Stimulated activated CD4-positive, alpha-beta T cell treated with anti-CD3 and anti-CD28 coated beads, Interleukin-4, amount 100 ng/mL, for 48 hours (primary cell): Measurements from ENCODE around the gene TNIP3.
"Not testable (repeated sequence)": the region's sequence is repeated elsewhere in the genome, so short reads cannot be mapped to it uniquely, and the experiment has no call there.

Experiments
- DNase-seq, 2 donors: peaks; one replicate each; pipeline ENCODE4 v3.0.0-alpha.2; 2020; ENCODE audit warnings: low read depth in 2 of 2

The TNIP3 gene

DNA sequence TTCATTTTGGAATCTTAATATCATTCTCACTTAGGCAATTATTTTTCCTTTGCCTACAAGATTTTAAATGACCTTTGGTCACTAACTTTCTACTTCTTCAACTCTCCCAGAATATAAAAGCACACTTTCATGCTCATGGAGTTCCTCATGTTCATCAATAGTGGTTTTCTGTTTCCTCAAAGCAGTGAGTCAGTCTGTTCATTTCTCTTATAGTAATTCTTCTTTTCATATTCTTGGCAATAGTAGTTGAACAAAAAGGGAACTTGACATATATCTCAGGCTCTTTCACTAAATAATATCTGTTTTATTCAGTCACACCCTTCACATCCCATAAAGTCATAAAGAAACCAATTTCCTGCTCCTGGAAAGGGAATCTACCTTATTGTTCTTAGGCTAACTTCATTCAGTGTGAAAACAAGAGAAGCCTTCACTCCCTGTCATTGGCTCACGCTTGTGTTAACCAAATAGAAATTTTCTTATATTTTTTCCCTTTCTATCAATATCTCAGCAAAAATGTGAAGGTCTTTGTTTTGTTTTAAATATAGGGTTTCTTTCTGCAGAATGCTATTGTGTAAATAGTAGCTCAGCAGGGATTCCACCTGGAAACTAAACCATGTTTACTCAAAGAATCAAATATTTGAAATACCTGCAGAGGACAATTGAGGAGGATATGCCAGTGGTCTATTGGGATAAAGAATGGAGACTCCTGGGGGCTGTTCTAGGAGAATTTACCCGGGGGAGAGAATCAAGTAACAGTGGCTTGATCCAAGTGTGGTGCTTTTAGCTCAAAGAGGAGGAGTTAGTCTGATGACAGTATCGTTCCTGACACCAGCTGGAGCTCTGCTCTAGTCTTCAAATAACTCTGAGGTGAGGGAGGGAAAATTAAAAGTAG, 13.4 kb upstream of the TNIP3 start:
- DNase-seq: no peak

DNA sequence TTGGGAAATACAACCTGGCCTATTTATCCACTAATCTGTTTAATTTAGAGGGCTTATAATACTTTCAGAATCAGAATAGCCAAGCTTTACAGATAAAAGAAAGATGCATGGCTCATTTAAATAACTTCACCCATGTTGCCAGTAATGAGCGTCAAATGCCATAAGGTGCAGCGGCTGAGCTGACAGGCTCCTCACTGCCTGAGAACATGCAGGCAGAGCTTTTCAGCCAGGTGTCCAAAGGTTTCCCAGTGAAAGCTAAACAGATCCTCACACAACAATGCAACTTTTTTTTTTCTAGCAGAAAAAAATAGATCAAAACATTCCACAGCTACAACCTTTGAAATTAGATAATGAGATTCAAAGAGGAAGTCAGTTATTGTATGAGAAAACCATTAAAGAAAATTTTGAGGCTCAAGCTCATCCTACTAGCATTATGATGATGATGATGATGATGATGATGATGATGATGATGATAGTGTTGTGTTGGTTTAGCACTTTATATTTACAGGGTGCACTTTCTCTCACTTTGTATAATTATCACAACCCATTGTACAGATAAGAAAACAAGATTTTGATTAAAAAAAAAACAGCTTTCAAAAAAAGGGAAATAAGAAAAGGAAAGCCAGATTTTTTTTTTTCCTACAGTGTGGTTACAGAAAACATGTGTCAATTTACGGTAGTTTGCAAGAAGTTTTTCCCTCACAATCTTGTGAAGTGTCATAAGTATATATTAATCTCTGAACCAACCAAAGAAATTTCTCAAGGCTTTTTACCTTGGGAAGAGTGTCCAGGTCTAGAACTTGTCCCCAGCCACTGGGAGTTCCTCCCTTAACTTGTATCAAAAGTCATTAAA, 12.2 kb upstream of the TNIP3 start:
- no peak for DNase-seq

DNA sequence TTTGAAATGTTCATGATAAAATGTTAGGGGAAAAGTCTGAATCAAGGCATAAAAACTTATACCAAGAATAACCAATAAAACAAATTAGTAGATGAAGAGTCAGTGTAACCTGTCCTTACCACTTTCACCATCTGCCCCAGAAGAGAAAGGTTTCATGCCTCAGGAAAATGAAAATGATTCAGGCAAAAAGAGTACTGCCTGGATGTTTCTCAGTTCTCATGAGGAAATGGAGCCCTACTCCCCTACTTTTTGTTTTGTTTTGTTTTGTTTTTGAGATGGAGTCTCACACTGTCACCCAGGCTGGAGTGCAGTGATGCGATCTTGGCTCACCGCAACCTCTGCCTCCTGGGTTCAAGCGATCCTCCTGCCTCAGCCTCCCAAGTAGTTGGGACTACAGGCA, 7.4 kb upstream of the TNIP3 start:
- DNase-seq: not testable (repeated sequence)

DNA sequence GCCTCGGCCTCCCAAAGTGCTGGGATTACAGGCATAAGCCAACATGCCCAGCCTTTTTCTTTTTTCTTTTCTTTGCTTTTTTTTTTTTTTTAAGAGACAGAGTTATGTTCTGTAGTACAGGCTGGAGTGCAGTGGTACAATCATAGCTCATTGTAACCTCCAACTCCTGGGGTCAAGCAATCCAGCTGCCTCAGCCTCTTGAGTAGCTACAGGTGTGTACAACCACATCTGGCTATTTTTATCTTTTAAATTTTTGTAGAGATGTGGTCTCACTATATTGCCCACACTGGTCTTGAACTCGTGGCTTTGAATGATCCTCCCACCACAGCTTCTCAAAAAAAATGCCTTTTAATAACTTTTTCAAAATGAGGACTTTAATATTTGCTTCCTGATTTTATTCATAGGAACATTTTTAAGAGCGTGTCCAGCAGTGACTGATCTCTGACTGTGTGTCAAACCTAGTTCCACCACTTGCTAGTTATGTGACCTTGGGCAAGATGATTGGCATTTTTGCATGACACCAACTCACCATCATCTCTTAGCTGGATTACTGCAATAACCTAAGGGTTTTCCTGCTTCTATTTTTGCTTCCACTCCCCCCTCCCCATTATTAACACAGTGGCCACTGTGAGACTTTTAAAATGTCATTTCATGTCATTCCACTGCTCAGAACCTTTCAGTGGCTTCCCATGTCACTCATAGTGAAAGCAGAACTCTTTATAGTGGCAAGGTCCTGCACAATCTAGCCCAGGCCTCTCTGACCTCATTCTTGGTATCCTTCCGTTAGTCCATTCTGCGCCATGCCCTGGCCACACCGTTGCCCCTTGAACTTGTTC, 4.5 kb upstream of the TNIP3 start:
- DNase-seq: no peak

DNA sequence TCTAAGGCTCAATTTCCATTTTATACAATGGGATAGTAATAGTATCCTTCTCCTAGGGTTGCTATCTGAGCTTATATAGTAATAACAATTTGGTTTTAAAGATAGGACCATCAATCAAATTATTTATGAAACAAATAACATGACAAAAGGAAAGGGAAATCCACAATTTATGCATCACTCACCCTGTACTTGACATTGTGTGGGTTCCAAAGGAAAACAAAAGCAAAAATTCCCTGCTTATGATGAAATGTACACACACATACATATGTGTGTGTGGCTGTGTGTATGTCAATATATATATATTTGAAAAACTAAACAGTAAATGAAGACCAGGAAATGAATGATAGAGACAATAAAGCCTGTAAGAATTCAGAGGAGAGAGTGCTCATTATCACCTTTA, 2.9 kb upstream of the TNIP3 start:
- no peak for DNase-seq

DNA sequence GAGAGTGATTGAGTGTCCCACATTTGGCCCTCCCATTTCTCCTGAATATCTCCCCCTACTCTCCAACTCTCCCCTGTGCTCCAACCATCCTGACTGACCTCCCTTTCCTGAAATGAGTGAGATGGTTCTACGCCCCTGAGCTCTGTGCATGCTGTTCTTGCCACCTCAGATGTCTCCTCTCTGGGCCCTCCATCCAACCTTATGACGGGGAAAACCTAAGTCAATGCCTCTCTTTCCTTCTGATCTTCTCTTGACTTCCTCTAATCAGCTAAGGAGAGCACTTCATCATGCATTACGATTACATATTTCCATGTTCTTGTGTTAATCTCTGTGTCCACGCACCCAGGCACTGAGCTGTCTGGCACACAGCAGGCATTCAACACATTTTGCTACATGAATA, 1.1 kb upstream of the TNIP3 start:
- DNase-seq: no peak

DNA sequence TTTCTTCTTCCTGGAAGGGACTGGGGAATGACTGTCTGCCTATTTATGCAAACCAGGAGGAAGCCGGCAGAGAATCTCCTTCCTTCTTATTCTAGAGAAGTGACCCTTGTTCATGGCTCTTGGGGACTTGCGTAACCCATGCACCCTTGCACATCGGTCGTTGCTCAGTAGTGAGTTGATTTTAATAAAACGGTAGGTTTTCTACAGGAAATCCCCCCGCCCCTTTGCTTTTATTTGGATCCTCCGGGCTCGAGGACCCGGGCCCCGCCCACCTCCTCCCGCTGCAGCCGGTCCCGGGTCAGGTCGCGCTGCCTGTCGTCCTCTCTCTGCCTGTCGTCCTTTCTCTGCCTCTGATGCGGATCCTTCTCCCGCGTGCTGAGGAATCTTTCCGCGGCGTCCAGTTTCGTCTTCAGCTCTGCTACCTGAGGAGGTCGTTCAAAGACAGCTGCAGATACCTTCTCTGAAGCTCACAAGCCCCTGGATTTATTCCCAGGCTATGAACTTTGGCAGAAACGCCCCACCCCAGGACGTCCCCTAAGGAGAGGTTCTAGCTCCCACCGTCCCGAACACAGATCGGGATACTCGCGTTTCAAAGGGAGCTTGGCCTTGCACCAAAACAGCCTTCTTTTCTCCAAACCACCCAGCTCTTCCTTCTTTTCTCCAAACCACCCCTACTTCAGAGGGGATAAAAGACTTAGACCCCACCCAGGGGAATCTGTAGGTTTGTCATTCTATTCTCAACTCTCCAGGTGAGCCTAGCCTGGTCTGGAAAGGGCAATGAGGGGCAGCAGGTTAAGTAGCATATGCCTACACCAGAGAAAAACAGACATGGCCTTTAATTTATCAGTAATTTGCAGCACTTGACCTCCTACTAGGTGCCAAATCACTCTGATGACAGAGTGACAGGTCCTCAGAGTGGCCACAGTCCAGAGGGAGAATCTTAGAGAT, 7.0 kb downstream of the TNIP3 start:
- no peak for DNase-seq

DNA sequence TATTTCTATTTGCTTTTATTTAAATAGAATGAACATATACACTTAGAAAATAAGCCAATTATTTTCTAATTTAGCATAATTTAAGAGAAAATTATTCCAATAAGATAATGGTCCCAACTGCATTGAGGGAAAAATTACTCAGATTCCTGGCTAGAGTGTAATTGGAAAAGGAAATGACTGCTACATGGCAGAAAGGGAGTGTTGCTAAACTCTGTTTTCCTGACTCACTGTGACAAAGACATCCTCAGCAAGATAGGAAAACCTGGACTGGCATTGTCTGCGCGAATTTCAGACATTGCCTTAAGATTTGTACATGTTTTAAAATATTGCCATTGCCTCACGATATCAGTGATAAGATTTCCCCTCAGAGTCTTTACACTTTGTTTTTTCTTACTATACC, 8.2 kb downstream of the TNIP3 start:
- DNase-seq: no peak

DNA sequence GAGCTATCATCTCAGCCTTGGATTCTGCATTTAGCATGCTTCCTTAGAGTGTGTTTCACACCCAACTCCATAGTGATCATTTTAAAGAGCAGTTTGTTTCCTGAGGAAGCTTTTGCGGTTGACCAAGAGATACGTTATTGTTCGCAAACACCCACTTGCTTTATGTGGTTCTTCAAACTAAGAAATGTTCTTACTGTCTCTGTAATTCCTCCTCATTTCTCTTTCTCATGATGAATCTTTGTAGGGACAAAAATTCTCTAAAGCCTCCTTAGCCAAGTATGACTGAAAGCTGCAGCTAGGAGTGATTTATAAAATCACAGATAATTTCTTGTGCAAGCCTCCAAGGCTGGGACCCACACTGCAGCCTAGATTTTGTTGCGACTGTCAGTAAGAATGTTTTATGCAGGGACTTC, 10.0 kb downstream of the TNIP3 start:
- no peak for DNase-seq

DNA sequence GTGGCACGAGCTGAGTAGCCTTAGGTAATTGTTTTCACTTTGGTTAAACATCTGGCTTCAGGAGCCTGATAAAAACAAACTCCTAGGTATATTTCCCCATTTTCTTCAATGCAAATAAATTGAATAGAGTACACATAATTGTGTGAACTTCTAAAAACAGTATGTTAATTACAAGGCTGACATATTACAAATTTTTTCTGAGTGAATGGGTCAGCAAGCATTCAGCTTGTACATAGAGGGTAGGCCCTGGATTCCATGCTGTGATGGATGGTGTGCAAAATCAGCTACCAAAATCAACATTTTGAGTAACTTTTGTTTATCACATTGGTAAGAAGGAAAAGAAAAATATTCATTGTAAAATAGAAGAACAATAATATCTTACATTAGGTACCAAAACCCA, 12.2 kb downstream of the TNIP3 start:
- DNase-seq: no peak

DNA sequence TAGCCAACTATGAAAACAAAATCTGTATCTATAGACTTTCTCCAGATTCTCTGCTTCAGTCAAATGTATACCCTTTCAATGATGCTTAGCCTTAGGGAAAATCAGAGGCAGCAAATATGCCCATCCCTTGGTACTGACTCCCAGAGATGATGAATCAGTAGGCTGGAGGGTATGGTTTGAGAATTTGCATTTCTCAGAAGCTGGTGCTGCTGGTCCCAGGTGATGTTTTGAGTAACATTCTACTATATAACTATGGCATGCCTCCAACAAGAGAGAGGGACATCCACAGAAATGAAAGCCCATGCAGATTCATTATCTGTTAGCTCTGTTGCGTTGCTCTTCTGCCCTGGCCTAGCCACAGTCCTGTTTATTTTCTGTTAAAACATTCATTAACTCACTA, 13.6 kb downstream of the TNIP3 start:
- no peak for DNase-seq

DNA sequence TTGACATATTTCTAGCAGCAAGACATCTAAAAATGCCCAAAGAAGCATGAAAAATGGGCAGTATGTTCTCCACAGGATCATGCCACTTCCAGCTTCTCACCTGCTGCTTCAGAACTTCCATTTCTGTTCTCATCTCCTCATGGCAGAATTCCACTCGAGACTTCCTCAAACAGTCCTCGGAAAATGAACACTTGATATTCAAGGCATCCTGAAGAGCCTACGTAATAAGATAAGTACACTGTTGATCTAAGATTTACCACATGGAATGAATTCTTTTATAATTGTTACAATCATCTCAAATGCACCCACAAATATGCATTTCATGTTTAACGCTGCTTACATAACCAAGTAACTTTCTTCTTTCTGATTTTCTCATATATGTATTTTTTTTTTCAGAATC, 14.1 kb downstream of the TNIP3 start:
- no peak for DNase-seq

DNA sequence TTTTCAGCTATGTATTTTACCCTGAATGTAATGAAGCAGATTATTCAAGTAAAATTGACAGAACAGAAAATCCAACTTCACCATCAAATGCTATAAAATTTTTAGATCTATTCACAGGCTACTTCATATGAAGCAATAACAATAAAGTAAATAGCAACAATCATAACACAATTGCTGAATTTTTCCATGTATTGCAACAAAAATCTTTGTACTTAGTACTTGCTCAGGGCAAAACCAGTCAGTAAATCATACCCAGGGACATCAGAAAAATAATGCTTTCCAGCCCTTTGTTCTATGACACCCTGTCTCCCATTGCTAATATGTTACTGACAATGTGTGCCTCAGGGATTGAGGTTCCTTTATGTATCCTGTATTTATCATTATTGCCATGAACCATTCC, 15.5 kb downstream of the TNIP3 start:
- no peak for DNase-seq

DNA sequence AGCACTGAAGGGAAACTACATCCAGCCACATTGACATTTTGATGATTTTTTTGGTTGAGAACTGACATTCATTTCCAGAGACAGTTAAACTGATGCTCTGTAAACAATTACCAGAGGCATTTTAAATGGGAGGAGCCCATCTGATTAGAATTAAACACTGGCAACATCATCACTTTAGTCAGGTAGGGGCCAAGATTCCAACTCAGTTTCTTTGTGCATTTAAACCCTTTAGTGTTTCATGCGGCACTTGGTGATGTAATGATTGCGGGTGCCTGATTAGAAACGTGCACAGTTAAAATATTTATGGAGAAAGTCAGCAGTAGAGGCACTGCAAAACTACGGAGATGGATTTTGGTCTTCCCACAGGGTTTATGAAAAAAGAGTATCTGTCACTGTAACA, 16.1 kb downstream of the TNIP3 start:
- no peak for DNase-seq

DNA sequence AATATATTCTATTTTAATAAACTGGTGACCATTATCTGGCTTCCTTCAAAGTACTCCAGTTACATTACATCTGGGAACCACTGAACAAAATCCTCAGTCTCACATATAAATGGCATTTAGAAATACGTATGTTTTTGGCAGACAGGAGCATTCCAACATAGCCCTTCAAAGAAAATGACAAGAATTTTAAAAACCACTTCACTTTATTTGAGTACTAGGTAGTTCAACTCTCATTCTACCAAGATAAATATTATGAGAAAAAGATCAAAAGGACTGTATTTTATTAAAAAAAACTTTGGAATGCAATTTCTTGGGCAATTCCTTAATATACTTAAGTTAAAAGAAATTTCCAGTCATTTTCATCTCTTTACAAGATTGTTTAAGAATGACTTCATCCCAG, 17.6 kb downstream of the TNIP3 start:
- no peak for DNase-seq

DNA sequence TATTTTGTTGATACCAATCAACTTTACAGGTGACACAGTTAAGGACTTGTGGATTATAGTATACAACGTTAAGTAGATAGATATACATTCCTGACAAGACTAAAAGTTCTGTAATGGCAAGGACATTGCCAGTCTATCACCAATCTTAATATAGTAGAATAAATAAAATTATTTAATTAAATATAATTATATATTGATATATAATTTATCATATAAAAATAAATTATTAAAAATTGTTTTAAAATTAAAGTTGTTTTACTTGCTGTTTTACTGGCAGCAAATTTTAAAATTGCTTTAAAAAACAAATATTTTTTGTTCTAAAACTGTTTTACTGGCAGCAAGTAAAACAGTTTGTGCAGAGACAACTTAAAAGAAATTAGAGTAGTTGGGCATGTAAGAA, 18.7 kb downstream of the TNIP3 start:
- no peak for DNase-seq

DNA sequence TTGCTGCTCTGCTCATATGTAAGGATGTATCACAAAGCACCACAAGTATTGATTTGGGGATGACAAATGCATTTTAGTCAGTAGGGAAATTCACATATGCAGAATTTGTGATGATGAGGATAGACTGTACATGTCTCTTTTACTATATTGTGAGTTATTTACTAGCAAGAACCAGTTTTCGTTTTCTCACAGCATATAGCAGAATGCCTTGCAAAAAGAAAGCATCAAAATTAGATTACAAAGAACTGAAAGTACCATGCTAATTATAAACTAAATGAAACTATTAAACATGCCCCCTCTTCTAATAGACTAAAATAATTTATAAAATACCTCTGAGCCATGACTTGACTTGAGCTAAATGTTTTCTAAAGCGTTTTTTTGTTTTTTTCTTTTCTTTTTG, 20.1 kb downstream of the TNIP3 start:
- DNase-seq: no peak

DNA sequence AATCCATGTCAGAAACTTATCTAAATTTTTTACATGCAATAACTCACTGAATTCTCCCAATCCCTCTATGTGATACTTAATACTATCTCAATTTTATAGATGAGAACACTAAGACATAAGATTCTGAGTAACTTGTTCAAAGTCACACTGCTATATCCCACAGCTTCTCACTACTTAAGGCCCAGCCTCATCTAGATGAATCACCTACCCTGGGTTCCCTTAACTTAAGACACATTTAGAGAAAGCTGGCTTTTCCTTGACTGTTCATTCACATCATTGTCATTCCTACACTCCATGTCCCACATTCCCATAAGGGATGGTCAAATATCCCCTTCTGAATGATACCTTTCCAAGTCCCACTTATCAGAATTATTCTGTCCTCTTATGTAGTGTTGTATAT, 21.0 kb downstream of the TNIP3 start:
- no peak for DNase-seq

DNA sequence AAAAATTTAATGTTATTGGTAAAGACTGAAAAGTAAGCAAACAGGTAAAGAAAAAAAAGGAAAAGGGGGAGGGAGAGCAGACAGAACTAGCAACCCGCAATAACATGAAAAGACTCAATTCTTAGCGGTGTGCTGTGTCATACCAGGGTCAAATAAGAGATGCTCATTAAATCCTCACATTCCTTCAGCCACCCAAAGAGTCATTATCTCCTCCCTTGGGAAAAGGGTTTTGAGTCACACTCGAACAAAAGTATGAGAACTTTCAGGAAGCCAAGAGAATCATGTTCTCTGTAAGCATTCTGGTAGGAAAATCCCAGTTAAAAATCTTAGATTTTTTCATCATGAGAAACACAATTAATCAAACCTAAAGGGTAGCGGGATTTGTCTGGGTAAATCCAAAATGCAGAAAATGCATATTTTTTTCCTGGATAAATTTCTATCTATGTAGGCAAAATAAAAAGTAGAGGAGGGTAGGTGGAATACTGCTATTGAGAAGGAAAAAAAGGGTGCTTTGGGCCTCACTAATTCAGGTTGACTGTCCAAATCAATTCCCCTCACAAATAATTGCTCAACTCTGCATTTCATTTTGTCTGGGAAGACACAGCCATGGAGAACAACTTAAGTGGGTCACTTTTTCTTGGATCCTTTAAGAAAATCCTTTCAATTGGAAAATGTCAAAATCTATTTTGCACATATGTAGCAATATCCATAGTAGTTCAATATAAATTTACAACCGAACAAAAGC, 23.2 kb downstream of the TNIP3 start:
- DNase-seq: no peak

DNA sequence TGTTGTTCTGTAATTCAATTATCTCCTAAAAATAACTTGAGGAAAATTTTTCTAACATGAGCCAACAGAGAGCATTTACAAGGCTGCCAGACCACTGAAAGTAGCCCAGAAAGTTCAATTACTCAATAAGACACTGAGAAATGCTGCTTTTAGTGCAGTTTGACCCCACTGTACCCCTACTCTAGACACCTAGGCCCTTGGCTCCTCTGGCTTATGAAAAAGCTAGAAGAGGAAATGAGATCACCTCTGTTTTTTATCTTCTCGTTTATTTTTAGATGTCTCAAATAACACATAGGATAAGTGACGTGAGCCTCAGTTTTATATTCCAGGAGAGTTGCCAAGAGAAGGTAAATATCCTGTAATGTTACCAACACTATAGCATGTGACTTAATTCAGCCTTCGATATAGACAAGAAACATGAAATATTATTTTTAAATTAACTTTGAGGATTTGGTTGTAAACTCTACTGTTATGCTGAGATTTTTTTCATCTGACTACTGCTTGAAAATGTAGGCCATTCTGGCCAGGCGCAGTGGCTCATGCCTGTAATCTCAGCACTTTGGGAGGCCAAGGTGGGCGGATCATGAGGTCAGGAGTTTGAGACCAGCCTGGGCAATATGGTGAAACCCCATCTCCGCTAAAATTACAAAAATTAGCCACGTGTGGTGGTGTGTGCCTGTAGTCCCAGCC, 24.4 kb downstream of the TNIP3 start:
- no peak for DNase-seq
